SK-N-SH treated with all-trans-retinoic acid at 6 μM for 48 hours (cell line): Measurements from ENCODE around the gene PPFIA4.
A peak's percentile ranks its signal among the peaks of the same experiment; 100 is the strongest.

Experiments
- ATAC-seq: fragments of 200-7000 bp; cut with Tn5 transposase; 3 replicates; pipeline ENCODE4 v1.9.1; 2020; ENCODE audit warnings: mild to moderate bottlenecking, moderate library complexity
- BACH2 ChIP-seq: fragments of 250-450 bp; sonication (Bioruptor Pico); IDR thresholded peaks from 2 replicates; pipeline ENCODE4 v1.9.0; 2021; ENCODE audit warnings: mild to moderate bottlenecking, borderline replicate concordance
- CREB5 ChIP-seq: fragments of 250-450 bp; sonication (Bioruptor Pico); IDR thresholded peaks from 2 replicates; pipeline ENCODE4 v1.5.1; 2020; ENCODE audit warnings: low read depth, mild to moderate bottlenecking, moderate library complexity
- CSDC2 ChIP-seq: fragments of 250-450 bp; sonication (Bioruptor Pico); IDR thresholded peaks from 2 replicates; pipeline ENCODE4 v1.5.0; 2020; ENCODE audit warnings: mild to moderate bottlenecking, moderate library complexity
- CSRNP3 ChIP-seq: fragments of 250-450 bp; sonication (Bioruptor Pico); IDR thresholded peaks from 2 replicates; pipeline ENCODE4 v1.5.1; 2021; ENCODE audit warnings: mild to moderate bottlenecking, moderate library complexity
- GLIS3 ChIP-seq: fragments of 250-450 bp; sonication (Bioruptor Pico); IDR thresholded peaks from 2 replicates; pipeline ENCODE4 v1.5.0; 2020; ENCODE audit warnings: mild to moderate bottlenecking, moderate library complexity
- OSR1 ChIP-seq: fragments of 250-450 bp; sonication (Bioruptor Pico); IDR thresholded peaks from 2 replicates; pipeline ENCODE4 v1.8.0; 2022; ENCODE audit warnings: moderate library complexity, mild to moderate bottlenecking, inconsistent platforms
- PATZ1 ChIP-seq: fragments of 250-450 bp; sonication (Bioruptor Pico); IDR thresholded peaks from 2 replicates; pipeline ENCODE4 v1.8.0; 2020; ENCODE audit warnings: mild to moderate bottlenecking, moderate library complexity, borderline replicate concordance
- POU6F1 ChIP-seq: fragments of 250-450 bp; sonication (Bioruptor Pico); IDR thresholded peaks from 2 replicates; pipeline ENCODE4 v1.8.0; 2021; ENCODE audit warnings: low read depth, mild to moderate bottlenecking, moderate library complexity, borderline replicate concordance
- PPARA ChIP-seq: fragments of 250-450 bp; sonication (Bioruptor Pico); IDR thresholded peaks from 2 replicates; pipeline ENCODE4 v1.5.0; 2020; ENCODE audit warnings: mild to moderate bottlenecking, borderline replicate concordance
- RARB ChIP-seq: fragments of 250-450 bp; sonication (Bioruptor Pico); IDR thresholded peaks from 2 replicates; pipeline ENCODE4 v1.8.0; 2021; ENCODE audit warnings: mild to moderate bottlenecking, moderate library complexity
- TCF4 ChIP-seq: fragments of 250-450 bp; sonication (Bioruptor Pico); IDR thresholded peaks from 2 replicates; pipeline ENCODE4 v1.8.0; 2021; ENCODE audit warnings: mild to moderate bottlenecking, moderate library complexity, borderline replicate concordance
- TOX ChIP-seq: fragments of 250-450 bp; sonication (Bioruptor Pico); IDR thresholded peaks from 2 replicates; pipeline ENCODE4 v1.8.0; 2021; ENCODE audit warnings: mild to moderate bottlenecking, moderate library complexity, borderline replicate concordance
- TSHZ2 ChIP-seq: fragments of 250-450 bp; sonication (Bioruptor Pico); IDR thresholded peaks from 2 replicates; pipeline ENCODE4 v1.5.0; 2020; ENCODE audit warnings: mild to moderate bottlenecking, moderate library complexity
- ZC3H10 ChIP-seq: fragments of 250-450 bp; sonication (Bioruptor Pico); IDR thresholded peaks from 2 replicates; pipeline ENCODE4 v1.5.1; 2021; ENCODE audit warnings: mild to moderate bottlenecking, moderate library complexity
- ZFP3 ChIP-seq: fragments of 250-450 bp; sonication (Bioruptor Pico); IDR thresholded peaks from 2 replicates; pipeline ENCODE4 v1.5.0; 2020; ENCODE audit warnings: mild to moderate bottlenecking, moderate library complexity
- ZFP30 ChIP-seq: fragments of 450-650 bp; formaldehyde crosslinking; IDR thresholded peaks from 2 replicates; pipeline ENCODE4 v1.5.0; 2022; ENCODE audit warnings: mild to moderate bottlenecking, moderate library complexity
- ZNF565 ChIP-seq: fragments of 450-650 bp; formaldehyde crosslinking; conservative IDR thresholded peaks from 2 replicates; pipeline ENCODE4 v1.5.0; 2020; ENCODE audit warnings: low read depth, mild to moderate bottlenecking, moderate library complexity
- ZNF70 ChIP-seq: fragments of 450-650 bp; formaldehyde crosslinking; IDR thresholded peaks from 2 replicates; pipeline ENCODE4 v1.5.0; 2020; ENCODE audit warnings: mild to moderate bottlenecking, moderate library complexity

Gene PPFIA4

GRCh38 chr1:203054184-203054583 is 27.9 kb downstream of the PPFIA4 start:
- ATAC-seq: no peak

GRCh38 chr1:203054642-203055041 is 28.4 kb downstream of the PPFIA4 start:
- TF ChIP-seq ZFP30 (CRISPR knock-in tag): no peak
- TF ChIP-seq TOX (CRISPR knock-in tag): no peak
- TF ChIP-seq PATZ1 (CRISPR knock-in tag): no peak
- no peak for TF ChIP-seq PPARA (CRISPR knock-in tag)
- no peak for TF ChIP-seq TCF4 (CRISPR knock-in tag)
- no peak for TF ChIP-seq OSR1
- no peak for TF ChIP-seq ZNF70 (CRISPR knock-in tag)
- no peak for ATAC-seq

More at GRCh38 chr1:203054184-203054583, 27.9 kb downstream of the PPFIA4 start:
- TF ChIP-seq TSHZ2 (CRISPR knock-in tag) (no peak), ZNF565 (CRISPR knock-in tag) (no peak), ZFP3 (CRISPR knock-in tag) (no peak), GLIS3 (CRISPR knock-in tag) (no peak), ZNF70 (CRISPR knock-in tag) (no peak), TCF4 (CRISPR knock-in tag) (no peak), ZFP30 (CRISPR knock-in tag) (no peak), CSRNP3 (CRISPR knock-in tag) (no peak)

- TF ChIP-seq OSR1: no peak
- TF ChIP-seq POU6F1 (CRISPR knock-in tag): no peak
- TF ChIP-seq ZC3H10: no peak
- no peak for TF ChIP-seq CREB5 (CRISPR knock-in tag)
- TF ChIP-seq CSDC2 (CRISPR knock-in tag): no peak
- no peak for TF ChIP-seq ZNF565 (CRISPR knock-in tag)
- TF ChIP-seq PATZ1 (CRISPR knock-in tag): no peak
- no peak for TF ChIP-seq CSRNP3 (CRISPR knock-in tag)
- no peak for TF ChIP-seq RARB (CRISPR knock-in tag)
- TF ChIP-seq TCF4 (CRISPR knock-in tag): no peak
- TF ChIP-seq BACH2: no peak
- TF ChIP-seq ZFP30 (CRISPR knock-in tag): no peak
- no peak for TF ChIP-seq TOX (CRISPR knock-in tag)
- TF ChIP-seq, all 23 proteins: peak for 0
- ATAC-seq: peak; percentile 16; the same call in 1 of the 3 replicates
Measured at GRCh38 chr1:203055161-203055799, 29.0 kb downstream of the PPFIA4 start.
